PC-9 (cell line): Measurements from ENCODE around the gene KBTBD12. TPM values are rescaled to one million over a fixed set of nuclear protein-coding genes. Genes with fewer than 3 reads are reported as not detected.

Experiments used
- BruUV-seq: library from RNA; stranded (reverse); fragments of 400-500 nt; replicated peaks from 2 replicates; lab custom pipeline; 2021; lab: Mats Ljungman, UMichigan
- CTCF ChIA-PET: fragments of 300-600 bp; sonication (Branson Sonifier 250); formaldehyde crosslinking; loops from one replicate; lab custom pipeline; 2022; ENCODE audit warnings: antibody characterized with exemption; lab: Charles Lee
- POLR2A ChIA-PET: fragments of 300-600 bp; sonication (Branson Sonifier 250); formaldehyde crosslinking; loops from one replicate; lab custom pipeline; 2022; ENCODE audit warnings: antibody characterized with exemption; ENCODE audit not compliant: unreplicated experiment; lab: Charles Lee
- DNase-seq, 2 experiments: peaks; one replicate each; pipeline versions ENCODE4 v3.0.0 to v3.0.0-alpha.2; 2015 to 2022; ENCODE audit warnings: mixed read lengths in 1 of 2
- H2AFZ ChIP-seq: fragments of 200-600 bp; sonication (generic); 2 replicates; pipeline ENCODE4 v1.8.1; 2017; ENCODE audit warnings: antibody characterized with exemption
- H3F3A ChIP-seq: fragments of 200-600 bp; sonication (generic); 2 replicates; pipeline ENCODE4 v1.8.1; 2017; ENCODE audit warnings: antibody characterized with exemption, mild to moderate bottlenecking, low read depth; ENCODE audit not compliant: insufficient read depth
- H3K27ac ChIP-seq: fragments of 200-600 bp; sonication (generic); 2 replicates; pipeline ENCODE4 v1.6.1; 2016; ENCODE audit warnings: mixed run types
- H3K27me3 ChIP-seq: fragments of 200-600 bp; sonication (generic); 2 replicates; pipeline ENCODE4 v1.6.1; 2016; ENCODE audit warnings: low read depth, mixed run types; ENCODE audit not compliant: insufficient read depth
- H3K36me3 ChIP-seq: fragments of 200-600 bp; sonication (generic); 2 replicates; pipeline ENCODE4 v1.6.1; 2016; ENCODE audit warnings: low read depth, mixed run types
- H3K4me1 ChIP-seq: fragments of 200-600 bp; sonication (generic); replicated peaks from 2 replicates; pipeline ENCODE4 v1.6.1; 2016; ENCODE audit warnings: mixed run types; ENCODE audit not compliant: insufficient read depth
- H3K4me2 ChIP-seq: fragments of 200-600 bp; sonication (generic); 2 replicates; pipeline ENCODE4 v1.6.1; 2017; ENCODE audit warnings: mixed run types
- H3K4me3 ChIP-seq: fragments of 200-600 bp; sonication (generic); 2 replicates; pipeline ENCODE4 v1.6.1; 2016; ENCODE audit warnings: mixed run types
- H3K79me2 ChIP-seq: fragments of 200-600 bp; sonication (generic); 2 replicates; pipeline ENCODE4 v1.6.1; 2017; ENCODE audit warnings: low read depth, mixed run types
- H3K9me2 ChIP-seq: fragments of 200-600 bp; sonication (generic); 2 replicates; pipeline ENCODE4 v1.8.1; 2017; ENCODE audit warnings: mild to moderate bottlenecking; ENCODE audit not compliant: insufficient read depth
- H3K9me3 ChIP-seq: fragments of 200-600 bp; sonication (generic); 2 replicates; pipeline ENCODE4 v1.8.1; 2016; ENCODE audit warnings: low read depth; ENCODE audit not compliant: insufficient read depth
- H4K20me1 ChIP-seq: fragments of 200-600 bp; sonication (generic); 2 replicates; pipeline ENCODE4 v1.8.1; 2017; ENCODE audit not compliant: insufficient read depth
- EZH2 ChIP-seq: fragments of 200-600 bp; sonication (generic); IDR thresholded peaks from 2 replicates; pipeline ENCODE4 v1.8.0; 2017; ENCODE audit warnings: antibody characterized with exemption, low read depth
- intact Hi-C: fragments of 100-400 bp; cut with micrococcal nuclease; formaldehyde crosslinking; loops from one replicate; pipeline ENCODE4 v1.10.0; 2022; ENCODE audit not compliant: unreplicated experiment
- total RNA-seq: library from RNA; stranded (reverse); gene quantifications from 2 replicates; pipeline ENCODE4 v1.2.3, GENCODE V29; 2021
- TF ChIP-seq, protein P1 (sequence below): fragments of 200-600 bp; sonication (generic); conservative IDR thresholded peaks from 2 replicates; pipeline ENCODE4 v1.6.1; 2017; ENCODE audit warnings: mixed run types, antibody characterized with exemption, mild to moderate bottlenecking, moderate library complexity

The KBTBD12 gene
- total RNA-seq, 1 experiment from 2014 or later, result 1.1 TPM

DNA sequence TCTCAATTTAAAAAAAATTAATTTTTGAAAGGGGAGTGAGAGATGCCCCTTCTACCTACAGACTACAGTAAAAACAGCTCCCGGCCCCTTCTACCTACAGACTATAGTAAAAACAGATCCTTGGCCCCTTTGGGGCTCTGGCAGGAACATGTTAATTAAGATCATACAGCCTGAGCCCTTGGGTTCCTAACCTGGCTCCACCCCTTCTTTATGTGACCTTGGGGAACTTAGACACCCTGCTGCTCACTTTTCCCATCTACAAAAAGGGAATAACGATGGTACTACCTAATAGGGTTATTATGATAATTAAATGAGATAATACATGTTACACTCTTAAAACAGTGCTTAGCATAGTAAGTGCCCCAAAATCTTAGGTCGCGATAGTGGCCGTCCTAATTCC lies 77.1 kb downstream of the KBTBD12 start:
- Histone ChIP-seq H2AFZ (no peak overlapping the region), H3F3A (peaks cover 23% of the 10 kb centered on the region), H3K4me2 (no peak overlapping the region), H3K9me2 (no peaks in the 10 kb centered on the region), H3K27me3 (no peaks in the 10 kb centered on the region), H3K36me3 (no peaks in the 10 kb centered on the region), H3K4me3 (no peak overlapping the region), H3K4me1 (peaks cover 21% of the 10 kb centered on the region), H3K9me3 (no peaks in the 10 kb centered on the region), H3K27ac (no peak overlapping the region), H4K20me1 (no peaks in the 10 kb centered on the region), H3K79me2 (no peaks in the 10 kb centered on the region)
- POLR2A ChIA-PET, result no interaction called here
- no TSS peak for BruUV-seq
- CTCF ChIA-PET, result interaction anchor here (0.6 kb wide), 1 partner anchor 982 kb away, joined by 4 read pairs; no protein-coding TSS in a partner anchor
- DNase-seq, result no peak
- TF ChIP-seq EZH2, result no peak
- TF ChIP-seq, protein P1, sequence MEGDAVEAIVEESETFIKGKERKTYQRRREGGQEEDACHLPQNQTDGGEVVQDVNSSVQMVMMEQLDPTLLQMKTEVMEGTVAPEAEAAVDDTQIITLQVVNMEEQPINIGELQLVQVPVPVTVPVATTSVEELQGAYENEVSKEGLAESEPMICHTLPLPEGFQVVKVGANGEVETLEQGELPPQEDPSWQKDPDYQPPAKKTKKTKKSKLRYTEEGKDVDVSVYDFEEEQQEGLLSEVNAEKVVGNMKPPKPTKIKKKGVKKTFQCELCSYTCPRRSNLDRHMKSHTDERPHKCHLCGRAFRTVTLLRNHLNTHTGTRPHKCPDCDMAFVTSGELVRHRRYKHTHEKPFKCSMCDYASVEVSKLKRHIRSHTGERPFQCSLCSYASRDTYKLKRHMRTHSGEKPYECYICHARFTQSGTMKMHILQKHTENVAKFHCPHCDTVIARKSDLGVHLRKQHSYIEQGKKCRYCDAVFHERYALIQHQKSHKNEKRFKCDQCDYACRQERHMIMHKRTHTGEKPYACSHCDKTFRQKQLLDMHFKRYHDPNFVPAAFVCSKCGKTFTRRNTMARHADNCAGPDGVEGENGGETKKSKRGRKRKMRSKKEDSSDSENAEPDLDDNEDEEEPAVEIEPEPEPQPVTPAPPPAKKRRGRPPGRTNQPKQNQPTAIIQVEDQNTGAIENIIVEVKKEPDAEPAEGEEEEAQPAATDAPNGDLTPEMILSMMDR, result no peak
- intact Hi-C loops, result no loop called here

DNA sequence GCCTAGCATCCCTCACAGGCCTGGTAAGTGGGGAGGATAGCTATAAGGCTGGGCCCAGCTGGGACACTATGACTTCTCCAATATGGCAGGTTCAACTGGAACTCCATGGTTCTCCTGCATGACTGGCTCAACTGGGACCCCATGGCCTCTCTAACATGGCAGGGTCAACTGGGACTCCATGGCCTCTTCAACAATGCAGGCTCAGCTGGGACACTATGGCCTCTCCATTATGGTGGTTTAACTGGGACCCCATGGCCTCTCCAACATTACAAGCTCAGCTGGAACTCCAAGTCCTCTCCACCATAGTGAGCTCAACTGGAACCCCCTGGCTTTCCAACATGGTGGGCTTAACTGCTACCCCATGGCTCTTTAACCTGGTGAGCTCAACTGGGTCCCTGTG lies 79.0 kb downstream of the KBTBD12 start:
- no TSS peak for BruUV-seq
- no peaks in the 10 kb centered on the region for H3K27me3 ChIP-seq
- H3K9me2 ChIP-seq, result no peaks in the 10 kb centered on the region
- H3K27ac ChIP-seq, result no peak overlapping the region
- H3K4me2 ChIP-seq, result no peak overlapping the region
- POLR2A ChIA-PET, result no interaction called here
- H3K4me1 ChIP-seq, result peaks cover 11% of the 10 kb centered on the region
- H4K20me1 ChIP-seq, result no peaks in the 10 kb centered on the region
- H3K4me3 ChIP-seq, result no peak overlapping the region
- intact Hi-C loops, result no loop called here
- DNase-seq, result no peak
- H3F3A ChIP-seq, result peaks cover 10% of the 10 kb centered on the region
- H3K9me3 ChIP-seq, result no peaks in the 10 kb centered on the region
- H3K36me3 ChIP-seq, result no peaks in the 10 kb centered on the region
- TF ChIP-seq, protein P1, result no peak
- TF ChIP-seq EZH2, result no peak
- H3K79me2 ChIP-seq, result no peaks in the 10 kb centered on the region
- CTCF ChIA-PET, result no interaction called here
- H2AFZ ChIP-seq, result no peak overlapping the region

DNA sequence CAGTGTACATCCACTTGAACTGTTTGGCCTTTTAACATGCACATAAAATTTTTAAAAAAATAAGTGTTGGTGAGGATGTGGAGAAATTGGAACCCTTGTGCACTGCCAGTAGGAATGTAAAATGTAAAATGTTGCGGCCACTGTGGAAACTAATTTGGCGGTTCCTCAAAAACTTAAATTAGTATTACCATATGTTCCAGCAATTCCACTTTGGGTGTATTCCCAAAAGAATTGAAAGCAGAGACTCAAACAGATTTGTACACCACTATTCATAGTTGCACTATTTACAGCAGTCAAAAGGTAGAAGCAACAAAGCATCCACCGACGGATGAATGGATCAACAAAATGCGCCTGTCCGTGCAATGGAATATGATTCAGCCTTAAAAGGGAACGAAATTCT lies 82.0 kb downstream of the KBTBD12 start:
- Histone ChIP-seq H3K36me3 (no peaks in the 10 kb centered on the region), H3F3A (0 out of 2 replicates have a peak, but pooled peaks cover 4% of the 10 kb centered on the region), H3K9me3 (no peaks in the 10 kb centered on the region), H3K27ac (no peak overlapping the region), H3K9me2 (no peaks in the 10 kb centered on the region), H3K4me1 (no peaks in the 10 kb centered on the region), H3K4me3 (no peak overlapping the region), H3K27me3 (peaks cover 4% of the 10 kb centered on the region; the same call in 1 of the 2 replicates), H4K20me1 (no peaks in the 10 kb centered on the region), H2AFZ (no peak overlapping the region), H3K79me2 (no peaks in the 10 kb centered on the region), H3K4me2 (no peak overlapping the region)
- POLR2A ChIA-PET, result no interaction called here
- BruUV-seq, result no TSS peak
- DNase-seq, result no peak
- CTCF ChIA-PET, result no interaction called here
- intact Hi-C loops, result no loop called here
- no peak for TF ChIP-seq EZH2
- TF ChIP-seq, protein P1, result no peak
